GM12878 (cell line): ENCODE measurements around the gene UNC13B. TPM values are rescaled to one million over a fixed set of nuclear protein-coding genes. Genes with fewer than 3 reads are reported as not detected.

Experiments used
- ATAC-seq: fragments of 200-7000 bp; cut with Tn5 transposase; 3 replicates; pipeline ENCODE4 v1.9.1; 2020; ENCODE audit warnings: mild to moderate bottlenecking, moderate library complexity
- BruUV-seq: library from RNA; stranded (reverse); fragments of 400-500 nt; replicated peaks from 2 replicates; lab custom pipeline; 2021; lab: Mats Ljungman, UMichigan
- CTCF ChIA-PET: fragments of 300-600 bp; sonication (Branson Sonifier 250); formaldehyde crosslinking; extraction: SDS; loops from one replicate; lab custom pipeline; 2021; ENCODE audit warnings: inconsistent platforms; lab: Yijun Ruan, JAX
- POLR2A ChIA-PET: fragments of 350-600 bp; formaldehyde crosslinking; extraction: SDS; loops from one replicate; lab custom pipeline; 2021; ENCODE audit warnings: inconsistent platforms; lab: Charles Lee
- RAD21 ChIA-PET: fragments of 300-600 bp; sonication (Branson Sonifier 250); formaldehyde crosslinking; loops from one replicate; lab custom pipeline; 2023; ENCODE audit warnings: antibody characterized with exemption; ENCODE audit not compliant: unreplicated experiment; lab: Charles Lee
- SMC1A ChIA-PET: fragments of 300-600 bp; sonication (Branson Sonifier 250); formaldehyde crosslinking; loops from one replicate; lab custom pipeline; 2023; ENCODE audit not compliant: unreplicated experiment, uncharacterized antibody; lab: Charles Lee
- DNase-seq: peaks from one replicate; pipeline ENCODE4 v3.0.0-alpha.2; 2011; ENCODE audit warnings: low read depth, low spot score
- FAIRE-seq: peaks from 3 replicates; lab custom pipeline; 2011; peaks lifted over from hg19 to GRCh38; lab: Jason Lieb, UNC
- H2AFZ ChIP-seq: 2 replicates; pipeline ENCODE4 v1.6.0; 2011; ENCODE audit warnings: low read depth, low read length, control low read depth; ENCODE audit not compliant: control insufficient read depth
- H3K27ac ChIP-seq: 2 replicates; pipeline ENCODE4 v1.5.1; 2011; ENCODE audit warnings: control low read depth; ENCODE audit not compliant: control insufficient read depth, insufficient read depth
- H3K27me3 ChIP-seq, 2 experiments: replicated peaks in 1 of 2; 2 replicates each; pipeline versions ENCODE4 v1.6.0 to v1.6.1; 2011; ENCODE audit warnings: low read length in 1 of 2; ENCODE audit not compliant: control insufficient read depth in 2 of 2, insufficient read depth in 2 of 2
- H3K36me3 ChIP-seq, 2 experiments: 2 replicates each; pipeline ENCODE4 v1.5.1; 2011; ENCODE audit warnings: low read length in 1 of 2; ENCODE audit not compliant: control insufficient read depth in 2 of 2, insufficient read depth in 2 of 2
- H3K4me1 ChIP-seq: 2 replicates; pipeline ENCODE4 v1.6.1; 2011; ENCODE audit warnings: mild to moderate bottlenecking, low read length, moderate library complexity, mixed read lengths; ENCODE audit not compliant: control insufficient read depth, insufficient read depth
- H3K4me2 ChIP-seq: 2 replicates; pipeline ENCODE4 v1.6.0; 2011; ENCODE audit warnings: control low read depth; ENCODE audit not compliant: control insufficient read depth, insufficient read depth
- H3K4me3 ChIP-seq: fragments of 200-600 bp; sonication (generic); 2 replicates; pipeline ENCODE4 v1.5.1; 2016
- H3K79me2 ChIP-seq: 2 replicates; pipeline ENCODE4 v1.6.0; 2011; ENCODE audit warnings: low read length; ENCODE audit not compliant: control insufficient read depth, insufficient read depth
- H3K9ac ChIP-seq: 2 replicates; pipeline ENCODE4 v1.8.0; 2011; ENCODE audit warnings: low read length, control low read depth, mixed read lengths; ENCODE audit not compliant: control insufficient read depth, insufficient read depth
- H3K9me3 ChIP-seq: replicated peaks from 3 replicates; pipeline ENCODE4 v1.5.1; 2011; ENCODE audit warnings: mild to moderate bottlenecking, low read length; ENCODE audit not compliant: control insufficient read depth, insufficient read depth
- H4K20me1 ChIP-seq: 2 replicates; pipeline ENCODE4 v1.6.0; 2011; ENCODE audit not compliant: control insufficient read depth, insufficient read depth
- GATAD2B ChIP-seq: fragments of 450-650 bp; conservative IDR thresholded peaks from 2 replicates; pipeline ENCODE4 v1.6.1; 2017; ENCODE audit warnings: low read depth, mild to moderate bottlenecking, moderate library complexity
- RUNX3 ChIP-seq: IDR thresholded peaks from 2 replicates; pipeline ENCODE4 v1.6.1; 2012; ENCODE audit warnings: low read length, inconsistent platforms
- ZNF207 ChIP-seq: fragments of 450-650 bp; IDR thresholded peaks from 2 replicates; pipeline ENCODE4 v1.6.1; 2014; ENCODE audit warnings: antibody characterized with exemption, mild to moderate bottlenecking, borderline replicate concordance
- WGBS: methylation state at CpG from one replicate; pipeline ENCODE4 v1.1.6; 2016; ENCODE audit warnings: low lambda C conversion rate; ENCODE audit not compliant: insufficient replicate concordance, insufficient coverage; ENCODE audit errors: missing lambda C conversion rate; 5-methylcytosine and 5-hydroxymethylcytosine counted together
- in situ Hi-C: fragments of 300-500 bp; cut with MboI; formaldehyde crosslinking; loops from 9 replicates; pipeline ENCODE4 v1.14.3; 2018; ENCODE audit warnings: mixed read lengths
- intact Hi-C: fragments of 100-400 bp; cut with micrococcal nuclease; formaldehyde crosslinking; loops from one replicate; pipeline ENCODE4 v1.14.2; 2022; ENCODE audit not compliant: unreplicated experiment
- polyA plus RNA-seq, 11 experiments: library from polyadenylated mRNA; depleted of rRNA in 4 of 11; unstranded in 6 of 11; stranded (reverse) in 5 of 11; fragments of >200 nt; fragmentation: Nextera tagmentation in 4 of 11; fragmentation: Illumina TruSeq in 1 of 11; extraction: Ambion mirVana in 4 of 11; extraction: Trizol in 1 of 11; gene quantifications; 1 replicate in 1 of 11; 2 replicates in 10 of 11; pipeline versions ENCODE4 v1.2.1 to v1.2.3, GENCODE V29; 2011 to 2016; ENCODE audit warnings: inconsistent platforms in 2 of 11, missing spikeins in 2 of 11, low read depth in 1 of 11
- total RNA-seq, 4 experiments: library from RNA; depleted of rRNA in 3 of 4; stranded (reverse); fragments of >200 nt in 3 of 4; fragmentation: Illumina TruSeq in 1 of 4; extraction: Trizol in 1 of 4; gene quantifications; 2 replicates each; pipeline versions ENCODE4 v1.2.1 to v1.2.3, GENCODE V29; 2013 to 2021
- TF ChIP-seq, protein P1 (sequence below): IDR thresholded peaks from 2 replicates; pipeline ENCODE4 v1.6.1; 2011; ENCODE audit warnings: borderline replicate concordance, low read depth, mild to moderate bottlenecking, moderate library complexity, mixed read lengths, low read length; ENCODE audit not compliant: insufficient read depth; ENCODE audit errors: extremely low read length

Gene UNC13B
- total and polyA plus RNA-seq, 10 of the 15 experiments (the other 5 are each of a cell fraction or from before 2014, with no cell fraction given) = under 0.01 to 0.42 (median 0.06) TPM; not detected in 4

DNA sequence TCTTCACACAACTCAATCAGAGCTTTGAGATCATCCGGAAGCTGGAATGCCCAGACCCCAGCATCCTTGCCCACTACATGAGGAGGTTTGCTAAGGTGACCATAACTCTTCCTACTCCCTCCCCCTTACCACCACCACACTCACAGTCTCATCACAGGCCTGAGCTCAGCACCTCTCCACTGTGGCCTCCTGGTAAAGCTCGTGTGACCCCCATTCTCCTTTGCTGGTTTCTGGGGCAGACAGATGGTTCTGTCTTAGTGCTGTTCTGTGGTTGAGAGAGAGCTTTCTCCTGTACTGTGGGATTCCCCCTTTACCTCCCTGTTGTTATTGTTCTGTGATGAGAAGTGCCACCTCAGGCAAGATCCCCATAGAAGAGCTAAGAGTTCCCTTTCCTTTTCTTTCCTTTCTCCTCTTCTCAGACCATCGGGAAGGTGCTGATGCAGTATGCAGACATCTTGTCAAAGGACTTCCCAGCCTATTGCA is 235.4 kb downstream of the UNC13B start:
- peak; percentile 64 for ATAC-seq
- no TSS peak for BruUV-seq
- Histone ChIP-seq H3K36me3 (no peaks in the 10 kb centered on the region), H3K4me1 (no peaks in the 10 kb centered on the region), H3K4me2 (no peak overlapping the region), H3K4me3 (no peak overlapping the region), H3K79me2 (no peaks in the 10 kb centered on the region)
- RAD21 ChIA-PET = interaction anchor here (0.6 kb wide), 1 partner anchor 804 kb away, joined by 3 read pairs; no protein-coding TSS in a partner anchor
- SMC1A ChIA-PET = interaction anchor here (2.1 kb wide), 1 partner anchor 18 kb away, joined by 6 read pairs; no protein-coding TSS in a partner anchor
- intact Hi-C loops = no loop called here
- no peak for DNase-seq
- POLR2A ChIA-PET = no interaction called here
- 0 out of 2 replicates have a peak, but pooled peaks have one; percentile 16 for TF ChIP-seq RUNX3
- TF ChIP-seq, protein P1, sequence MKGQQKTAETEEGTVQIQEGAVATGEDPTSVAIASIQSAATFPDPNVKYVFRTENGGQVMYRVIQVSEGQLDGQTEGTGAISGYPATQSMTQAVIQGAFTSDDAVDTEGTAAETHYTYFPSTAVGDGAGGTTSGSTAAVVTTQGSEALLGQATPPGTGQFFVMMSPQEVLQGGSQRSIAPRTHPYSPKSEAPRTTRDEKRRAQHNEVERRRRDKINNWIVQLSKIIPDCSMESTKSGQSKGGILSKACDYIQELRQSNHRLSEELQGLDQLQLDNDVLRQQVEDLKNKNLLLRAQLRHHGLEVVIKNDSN = no peak
- TF ChIP-seq GATAD2B = no peak
- TF ChIP-seq, all 136 proteins: peak for 1
- no peak for FAIRE-seq
- 14% methylated on average over 3 of the region's 3 CpGs for WGBS
- H3K9ac ChIP-seq = no peak overlapping the region
- CTCF ChIA-PET = interaction anchor here (1.0 to 1.2 kb wide), 2 partner anchors 16 to 557 kb away, joined by 3 read pairs; no protein-coding TSS in a partner anchor
- no peaks in the 10 kb centered on the region for H4K20me1 ChIP-seq
- in situ Hi-C loops = no loop called here
- no peaks in the 10 kb centered on the region for H3K27me3 ChIP-seq
- no peaks in the 10 kb centered on the region for H3K9me3 ChIP-seq
- H2AFZ ChIP-seq = no peak overlapping the region
- no peak overlapping the region for H3K27ac ChIP-seq

DNA sequence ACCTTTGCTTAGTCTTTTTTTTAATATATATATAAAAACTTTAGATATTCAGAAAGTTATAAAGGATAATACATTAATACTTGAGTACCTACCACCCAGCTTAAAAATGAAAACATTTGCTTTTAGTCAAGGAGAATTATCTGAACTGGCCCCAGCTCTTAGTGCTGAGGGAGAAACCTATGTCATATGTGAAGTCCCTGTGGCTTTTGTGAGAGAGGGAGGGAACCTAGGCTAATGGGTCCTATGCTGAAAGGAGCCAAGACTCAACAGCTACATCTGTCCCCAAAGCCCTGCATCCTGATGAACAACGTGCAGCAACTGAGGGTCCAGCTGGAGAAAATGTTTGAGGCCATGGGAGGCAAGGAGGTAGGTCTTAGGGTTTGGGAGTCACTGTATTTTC is 236.1 kb downstream of the UNC13B start:
- no peak overlapping the region for H2AFZ ChIP-seq
- no peak overlapping the region for H3K4me3 ChIP-seq
- no peak for DNase-seq
- no peaks in the 10 kb centered on the region for H3K4me1 ChIP-seq
- no peaks in the 10 kb centered on the region for H3K36me3 ChIP-seq
- no peaks in the 10 kb centered on the region; a peak in 1 of 4 replicates for H3K27me3 ChIP-seq
- no TSS peak for BruUV-seq
- H3K9ac ChIP-seq = no peak overlapping the region
- H4K20me1 ChIP-seq = no peaks in the 10 kb centered on the region
- WGBS = 0% methylated on average over 1 of the region's 1 CpG
- no peaks in the 10 kb centered on the region for H3K79me2 ChIP-seq
- intact Hi-C loops = no loop called here
- ATAC-seq = peak; percentile 63
- H3K9me3 ChIP-seq = no peaks in the 10 kb centered on the region
- RAD21 ChIA-PET = interaction anchor here (0.6 kb wide), 1 partner anchor 804 kb away, joined by 3 read pairs; no protein-coding TSS in a partner anchor
- SMC1A ChIA-PET = interaction anchor here (2.1 kb wide), 1 partner anchor 17 kb away, joined by 6 read pairs; no protein-coding TSS in a partner anchor
- H3K4me2 ChIP-seq = no peak overlapping the region
- TF ChIP-seq ZNF207 = no peak
- H3K27ac ChIP-seq = no peak overlapping the region
- POLR2A ChIA-PET = no interaction called here
- no peak for FAIRE-seq
- in situ Hi-C loops = no loop called here
- CTCF ChIA-PET = interaction anchor here (1.0 to 1.2 kb wide), 2 partner anchors 15 to 557 kb away, joined by 3 read pairs; no protein-coding TSS in a partner anchor
